SK-N-MC (cell line): ENCODE data around the gene ZNF574.

ENCODE experiments used
- DNase-seq: peaks from one replicate; pipeline ENCODE4 v3.0.0-alpha.2; 2011; ENCODE audit warnings: low read depth, low spot score
- H3K27ac ChIP-seq: fragments of 200-600 bp; sonication (generic); 2 replicates; pipeline ENCODE4 v1.5.1; 2016; ENCODE audit warnings: mixed run types
- H3K36me3 ChIP-seq: fragments of 200-600 bp; sonication (generic); 2 replicates; pipeline ENCODE4 v1.6.1; 2017; ENCODE audit warnings: antibody characterized with exemption, low read length, mixed read lengths; ENCODE audit not compliant: insufficient read depth
- H3K4me3 ChIP-seq: fragments of 200-600 bp; sonication (generic); 2 replicates; pipeline ENCODE4 v1.5.1; 2016
- H3K9ac ChIP-seq: fragments of 200-600 bp; sonication (generic); 2 replicates; pipeline ENCODE4 v1.8.0; 2017; ENCODE audit warnings: mixed run types, mixed read lengths; ENCODE audit not compliant: insufficient read length
- H3K9me3 ChIP-seq: fragments of 200-600 bp; sonication (generic); 2 replicates; pipeline ENCODE4 v1.6.1; 2017; ENCODE audit warnings: low read depth, mild to moderate bottlenecking, antibody characterized with exemption, low read length, moderate library complexity, mixed read lengths
- EZH2 ChIP-seq: fragments of 200-600 bp; sonication (generic); IDR thresholded peaks from one replicate; pipeline ENCODE4 v1.6.1; 2017; ENCODE audit warnings: antibody characterized with exemption
- FOXP2 ChIP-seq: optimal IDR thresholded peaks from 2 replicates; pipeline ENCODE3; 2011; ENCODE audit warnings: mild to moderate bottlenecking, moderate library complexity; ENCODE audit not compliant: insufficient read depth; ENCODE audit errors: extremely low read length, control extremely low read depth
- POLR2AphosphoS5 ChIP-seq: IDR thresholded peaks from 2 replicates; pipeline ENCODE4 v1.6.1; 2012; ENCODE audit warnings: mild to moderate bottlenecking, low read depth, low read length, borderline replicate concordance

Gene ZNF574

DNA sequence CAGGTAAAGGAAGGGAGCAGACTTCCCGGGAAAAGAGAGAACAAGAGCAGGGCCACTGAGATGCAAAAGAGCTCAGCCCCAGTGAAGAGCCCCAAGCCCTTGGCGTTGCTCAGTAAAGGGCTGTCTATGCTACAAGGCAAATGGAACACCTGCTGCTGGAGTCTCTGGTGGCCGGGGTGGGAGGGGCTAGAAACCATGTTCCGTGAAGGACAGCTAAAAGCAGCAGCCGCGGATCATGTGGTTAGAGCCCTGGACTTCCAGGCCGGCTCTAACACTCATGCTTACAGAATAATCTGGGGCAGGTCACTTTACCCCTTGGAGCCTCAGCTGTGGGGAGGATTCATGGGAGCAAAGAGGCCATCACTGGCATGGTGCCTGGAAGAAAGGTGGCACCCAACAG is 38.4 kb downstream of the ZNF574 start:
- H3K9me3 ChIP-seq, result no peaks in the 10 kb centered on the region
- TF ChIP-seq POLR2AphosphoS5, result no peak
- no peak overlapping the region for H3K27ac ChIP-seq
- no peak overlapping the region for H3K4me3 ChIP-seq
- H3K9ac ChIP-seq, result no peak overlapping the region
- no peak for DNase-seq
- H3K36me3 ChIP-seq, result no peaks in the 10 kb centered on the region

DNA sequence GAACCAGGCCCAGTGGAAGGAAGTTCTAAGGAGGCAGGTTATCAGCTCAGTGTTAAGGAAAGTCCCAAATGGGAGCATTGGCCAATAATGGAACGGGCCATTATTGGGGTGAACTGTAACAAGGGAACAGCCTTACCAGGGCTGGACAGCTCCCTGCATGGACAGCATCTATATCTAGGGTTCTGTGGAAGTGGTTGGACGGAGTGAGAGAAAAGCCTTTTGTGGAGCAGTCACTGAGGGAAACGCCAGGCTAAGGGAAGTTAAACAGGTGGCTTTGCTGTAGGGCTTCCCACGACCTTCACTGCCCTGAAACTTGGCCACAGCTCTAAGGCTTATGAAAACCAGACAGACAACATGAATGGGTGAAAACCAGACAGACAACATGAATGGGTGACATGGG is 39.3 kb downstream of the ZNF574 start:
- Histone ChIP-seq H3K4me3 (no peak overlapping the region), H3K9me3 (no peaks in the 10 kb centered on the region), H3K9ac (no peak overlapping the region), H3K27ac (no peak overlapping the region), H3K36me3 (no peaks in the 10 kb centered on the region)
- TF ChIP-seq EZH2 (no peak), FOXP2 (no peak), POLR2AphosphoS5 (no peak)
- no peak for DNase-seq

DNA sequence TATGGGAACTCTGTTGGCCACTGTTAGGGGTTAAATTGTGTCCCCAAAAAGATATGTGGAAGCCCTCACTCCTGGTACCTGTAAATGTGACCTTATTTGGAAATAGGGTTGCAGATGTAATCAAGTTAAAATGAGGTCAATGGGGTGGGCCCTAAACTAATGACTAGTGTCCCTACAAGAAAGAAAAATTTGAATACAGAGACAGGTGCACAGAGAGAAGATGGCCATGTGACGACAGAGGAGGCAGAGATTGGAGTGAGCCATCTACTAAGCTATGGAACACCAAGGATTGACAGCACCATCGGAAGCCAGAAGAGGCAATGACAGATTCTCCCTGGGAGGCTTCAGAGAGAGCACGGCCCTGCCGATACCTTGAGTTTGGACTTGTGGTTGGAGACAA is 39.7 kb downstream of the ZNF574 start:
- Histone ChIP-seq H3K36me3 (no peaks in the 10 kb centered on the region), H3K27ac (no peak overlapping the region), H3K9ac (no peak overlapping the region), H3K9me3 (no peaks in the 10 kb centered on the region), H3K4me3 (no peak overlapping the region)
- DNase-seq, result no peak
- TF ChIP-seq EZH2, result no peak
- TF ChIP-seq POLR2AphosphoS5, result no peak
- TF ChIP-seq FOXP2, result no peak

DNA sequence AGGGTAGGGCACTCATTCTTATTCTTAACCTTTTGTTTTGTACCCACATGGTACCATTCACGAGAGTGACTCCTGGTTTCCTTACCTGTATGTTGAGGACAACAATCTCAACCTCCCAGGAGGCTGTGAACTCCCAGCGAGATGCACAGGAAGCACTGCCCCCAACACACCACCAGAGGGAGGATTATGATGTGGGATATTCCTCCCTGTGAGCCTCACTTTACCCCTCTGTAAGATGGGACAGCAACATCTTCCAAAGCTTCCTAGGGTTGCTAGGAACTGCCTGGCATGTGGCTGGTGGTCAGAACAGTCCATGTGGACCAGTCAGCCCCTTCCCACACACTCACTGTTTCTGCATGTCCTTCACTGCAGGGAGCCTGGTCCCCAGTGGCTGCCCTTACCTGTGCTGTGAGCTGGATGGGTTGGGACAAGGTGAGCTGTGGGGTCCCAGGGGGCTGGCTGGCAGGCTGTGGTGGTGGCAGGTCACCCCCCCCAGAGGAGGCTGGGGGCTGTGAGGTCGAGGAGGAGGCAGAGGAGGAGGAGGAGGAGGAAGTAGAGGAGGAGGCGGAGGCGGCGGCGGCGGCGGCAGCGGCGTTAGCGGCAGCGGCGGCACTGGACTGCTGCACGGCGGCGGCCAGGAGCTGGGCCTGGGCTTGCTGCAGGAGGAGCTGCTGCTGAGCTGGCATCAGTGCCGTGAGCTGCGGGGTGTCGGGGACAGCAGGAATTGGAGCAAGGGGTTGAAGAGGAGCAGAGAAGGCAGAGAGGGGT is 40.5 kb downstream of the ZNF574 start:
- Histone ChIP-seq H3K27ac (no peak overlapping the region), H3K36me3 (no peaks in the 10 kb centered on the region), H3K4me3 (no peak overlapping the region), H3K9ac (no peak overlapping the region), H3K9me3 (no peaks in the 10 kb centered on the region)
- DNase-seq, result no peak
- TF ChIP-seq FOXP2 (no peak), EZH2 (no peak), POLR2AphosphoS5 (no peak)

DNA sequence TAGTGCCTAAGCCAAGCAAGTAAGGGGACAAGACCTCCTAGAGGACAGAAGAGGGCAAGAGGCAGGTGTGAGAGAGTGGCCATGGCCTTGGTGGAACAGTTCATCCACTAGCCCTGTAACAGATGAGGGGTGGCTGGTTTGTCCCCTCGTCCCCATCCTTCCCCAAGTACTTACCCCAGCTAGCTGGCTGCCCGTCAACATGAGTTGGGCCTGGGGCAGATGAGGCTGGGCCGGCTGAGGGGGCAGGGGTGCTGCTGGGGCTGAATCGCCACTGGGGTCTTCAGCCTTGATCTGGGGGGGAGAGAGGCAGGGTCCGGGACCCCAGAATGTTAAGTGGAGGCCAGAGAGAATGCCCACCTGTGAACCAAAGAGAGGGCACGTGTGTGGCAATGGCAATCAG is 41.1 kb downstream of the ZNF574 start:
- no peak overlapping the region for H3K4me3 ChIP-seq
- DNase-seq, result no peak
- no peak overlapping the region for H3K9ac ChIP-seq
- TF ChIP-seq POLR2AphosphoS5, result no peak
- TF ChIP-seq FOXP2, result no peak
- TF ChIP-seq EZH2, result no peak
- H3K27ac ChIP-seq, result no peak overlapping the region
- no peaks in the 10 kb centered on the region for H3K36me3 ChIP-seq
- H3K9me3 ChIP-seq, result no peaks in the 10 kb centered on the region

DNA sequence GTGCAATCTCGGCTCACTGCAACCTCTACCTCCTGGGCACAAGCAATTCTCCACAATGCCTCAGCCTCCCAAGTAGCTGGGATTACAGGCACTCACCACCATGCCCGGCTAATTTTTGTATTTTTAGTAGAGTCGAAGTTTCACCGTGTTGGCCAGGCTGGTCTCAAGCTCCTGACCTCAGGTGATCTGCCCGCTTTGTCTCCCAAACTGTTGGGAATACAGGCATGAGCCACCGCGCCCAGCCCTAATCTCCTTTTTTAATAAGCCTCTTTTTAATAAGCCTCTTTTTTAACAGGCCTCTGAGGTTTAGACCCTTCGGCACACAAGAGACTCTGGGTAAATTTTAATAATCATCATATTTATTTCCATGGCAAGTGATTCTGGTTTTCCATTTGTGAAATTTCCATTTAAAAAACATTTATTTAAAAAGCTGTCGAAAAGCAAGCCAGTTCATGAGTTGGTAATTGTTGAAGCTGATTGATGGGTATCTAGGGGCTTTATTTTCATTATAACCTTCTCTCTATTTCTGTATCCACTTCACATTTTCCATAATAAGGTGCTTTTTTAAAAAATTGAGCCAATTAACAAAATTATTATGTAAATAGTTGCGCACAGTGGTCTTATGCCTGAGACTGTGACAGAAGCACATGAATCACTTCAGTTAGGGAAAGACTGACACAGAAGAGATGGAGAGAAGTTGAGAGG is 44.5 kb downstream of the ZNF574 start:
- H3K9me3 ChIP-seq, result no peaks in the 10 kb centered on the region
- H3K27ac ChIP-seq, result no peak overlapping the region
- H3K36me3 ChIP-seq, result no peaks in the 10 kb centered on the region
- TF ChIP-seq POLR2AphosphoS5, result no peak
- no peak for TF ChIP-seq FOXP2
- TF ChIP-seq EZH2, result no peak
- no peak overlapping the region for H3K9ac ChIP-seq
- no peak overlapping the region for H3K4me3 ChIP-seq
- DNase-seq, result no peak

DNA sequence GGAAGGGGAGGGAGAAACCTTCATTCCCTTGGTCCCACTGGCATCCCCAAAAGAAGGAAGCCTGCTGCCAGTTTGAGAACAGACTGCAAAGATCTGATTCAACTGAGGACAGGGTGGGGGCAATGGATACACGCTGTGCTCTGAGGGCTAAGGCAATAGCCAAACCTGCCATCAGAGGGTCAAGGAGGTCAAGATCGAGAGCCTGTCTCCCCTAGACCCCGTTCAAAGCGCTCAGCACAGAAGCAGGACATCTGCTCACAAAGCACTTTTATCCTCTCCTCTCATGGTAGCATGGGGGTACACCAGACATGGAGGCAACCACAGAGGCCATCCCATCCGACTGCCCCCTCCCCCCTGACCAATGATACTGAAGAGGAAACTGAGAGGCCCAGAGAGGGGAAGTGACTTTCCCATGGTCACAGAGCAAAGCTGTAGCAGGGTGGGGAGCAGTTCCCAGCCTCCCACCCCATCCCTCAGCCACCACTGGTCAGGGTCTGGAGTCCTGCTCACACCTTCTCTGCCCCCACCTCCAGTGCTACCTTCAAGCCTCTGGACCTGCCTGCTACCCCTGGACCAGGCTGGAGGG is 45.2 kb downstream of the ZNF574 start:
- DNase-seq, result no peak
- Histone ChIP-seq H3K27ac (no peak overlapping the region), H3K9ac (no peak overlapping the region), H3K4me3 (no peak overlapping the region), H3K9me3 (no peaks in the 10 kb centered on the region), H3K36me3 (no peaks in the 10 kb centered on the region)
- TF ChIP-seq EZH2 (no peak), FOXP2 (no peak)

DNA sequence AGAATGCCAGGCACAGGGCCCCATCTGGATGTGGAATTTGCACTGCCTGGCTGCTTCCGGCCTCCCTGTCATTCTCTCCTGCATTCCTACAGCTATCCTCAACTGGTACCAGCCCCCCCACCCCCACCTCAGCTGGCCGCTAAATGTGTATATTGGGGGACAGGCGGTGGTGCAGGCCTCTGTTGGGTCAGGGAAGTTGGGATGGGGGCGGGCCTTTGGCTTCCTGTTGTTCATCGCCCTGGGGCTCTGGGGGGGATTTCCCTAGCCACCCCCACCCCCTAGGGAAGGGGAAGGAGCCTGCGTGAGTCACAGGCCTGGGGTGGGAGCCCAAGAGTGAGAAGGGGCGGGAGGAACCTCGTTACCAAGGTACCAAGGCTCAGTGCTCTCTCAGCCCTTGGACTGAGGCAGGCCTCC is 45.7 kb downstream of the ZNF574 start:
- no peak overlapping the region for H3K27ac ChIP-seq
- no peaks in the 10 kb centered on the region for H3K9me3 ChIP-seq
- no peak for DNase-seq
- H3K36me3 ChIP-seq, result no peaks in the 10 kb centered on the region
- no peak overlapping the region for H3K9ac ChIP-seq
- no peak for TF ChIP-seq FOXP2
- TF ChIP-seq POLR2AphosphoS5, result no peak
- no peak for TF ChIP-seq EZH2
- H3K4me3 ChIP-seq, result no peak overlapping the region
